ENCODE results near the gene CLIC4. TPM values are rescaled to one million over a fixed set of nuclear protein-coding genes. Genes with fewer than 3 reads are reported as not detected.
"Not testable (repeated sequence)": the region's sequence is repeated elsewhere in the genome, so short reads cannot be mapped to it uniquely, and the experiment has no call there.

Gene CLIC4
- total RNA-seq, 2 donors from 2014 or later = 16.2 to 30.0 TPM

DNA sequence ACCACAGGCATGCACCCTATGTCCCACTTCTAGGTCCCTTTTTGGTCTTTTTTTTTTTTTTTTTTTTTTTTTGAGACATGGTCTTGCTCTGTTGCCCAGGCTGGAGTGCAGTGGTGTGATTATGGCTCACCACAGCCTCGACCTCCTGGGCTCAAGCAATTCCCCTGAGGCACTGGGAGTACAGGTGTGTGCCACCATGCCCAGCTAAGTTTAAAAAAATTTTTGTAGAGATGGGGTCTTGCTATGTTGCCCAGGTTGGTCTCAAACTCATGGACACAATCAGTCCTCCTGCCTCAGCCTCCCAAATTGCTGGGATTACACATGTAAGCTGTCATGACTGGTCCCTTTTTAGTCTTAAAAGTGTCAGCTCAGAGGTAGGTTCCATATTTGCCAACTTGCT is 75.0 kb downstream of the CLIC4 start:
- not testable (repeated sequence) for H3K27ac Mint-ChIP-seq; H3K9me3 Mint-ChIP-seq; DNase-seq (ENCODE audit: low spot score in 2 of 2); H3K36me3 Mint-ChIP-seq; ATAC-seq

DNA sequence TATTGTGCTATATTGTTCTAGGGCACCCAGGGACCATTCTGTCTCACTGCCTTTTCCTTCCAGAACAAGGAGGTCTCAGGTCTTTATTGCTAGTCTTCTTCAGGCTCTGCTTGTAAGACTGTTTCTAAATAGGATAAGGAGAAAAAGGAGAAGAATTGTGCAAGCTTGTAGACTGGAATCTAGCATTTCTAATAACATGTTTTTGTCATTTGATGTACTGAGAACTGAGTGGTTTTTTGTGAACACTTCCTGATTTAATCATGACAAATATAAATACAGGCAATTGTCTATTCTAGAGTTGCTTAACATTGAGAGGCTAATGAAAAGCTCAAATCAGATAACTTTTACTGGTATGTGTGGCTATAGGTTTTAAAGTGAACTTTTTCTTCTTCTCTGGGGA is 77.6 kb downstream of the CLIC4 start:
- no peak overlapping the region for H3K27ac Mint-ChIP-seq
- H3K9me3 Mint-ChIP-seq = no peaks in the 10 kb centered on the region
- H3K36me3 Mint-ChIP-seq = no peaks in the 10 kb centered on the region
- DNase-seq (ENCODE audit: low spot score in 2 of 2) (no peak), ATAC-seq (no peak)

DNA sequence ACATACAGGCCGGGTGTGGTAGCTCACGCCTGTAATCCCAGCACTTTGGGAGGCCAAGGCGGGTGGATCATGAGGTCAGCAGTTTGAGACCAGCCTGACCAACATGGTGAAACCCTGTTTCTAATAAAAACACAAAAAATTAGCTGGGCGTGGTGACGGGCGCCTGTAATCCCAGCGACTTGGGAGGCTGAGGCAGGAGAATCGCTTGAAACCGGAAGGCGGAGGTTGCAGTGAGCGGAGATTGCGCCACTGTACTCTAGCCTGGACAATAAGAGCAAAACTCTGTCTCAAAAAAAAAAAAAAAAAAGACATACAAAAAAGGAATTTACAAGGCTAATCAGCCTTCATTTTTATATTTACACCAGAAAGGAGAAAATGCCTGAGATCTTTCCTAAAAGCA is 78.2 kb downstream of the CLIC4 start:
- DNase-seq (ENCODE audit: low spot score in 2 of 2); ATAC-seq: not testable (repeated sequence)

DNA sequence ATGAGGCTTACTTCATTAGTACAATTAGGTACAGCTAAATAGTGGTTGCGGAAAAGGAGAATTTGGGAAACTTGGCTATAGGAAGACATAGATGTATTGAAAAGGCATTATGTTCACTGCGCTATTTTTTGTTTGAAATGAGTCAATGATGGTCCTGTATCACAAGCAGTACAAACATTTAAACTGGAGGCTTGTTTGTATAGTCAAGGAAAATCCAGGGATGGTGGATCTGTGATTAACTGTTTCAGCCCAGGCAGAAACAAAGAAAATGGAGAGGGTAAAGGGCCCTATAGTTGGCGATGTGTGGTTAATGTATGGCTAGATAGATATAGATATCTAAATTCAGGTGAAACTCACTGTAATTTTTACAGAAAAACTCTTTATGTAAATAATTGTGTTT is 79.9 kb downstream of the CLIC4 start:
- Mint-ChIP-seq H3K36me3 (no peaks in the 10 kb centered on the region), H3K9me3 (no peaks in the 10 kb centered on the region), H3K27ac (no peak overlapping the region)
- no peak for DNase-seq (ENCODE audit: low spot score in 2 of 2)
- no peak for ATAC-seq

More for the DNA sequence above, 78.2 kb downstream of the CLIC4 start:
- H3K36me3 Mint-ChIP-seq, H3K27ac Mint-ChIP-seq, H3K9me3 Mint-ChIP-seq: not testable (repeated sequence)

DNA sequence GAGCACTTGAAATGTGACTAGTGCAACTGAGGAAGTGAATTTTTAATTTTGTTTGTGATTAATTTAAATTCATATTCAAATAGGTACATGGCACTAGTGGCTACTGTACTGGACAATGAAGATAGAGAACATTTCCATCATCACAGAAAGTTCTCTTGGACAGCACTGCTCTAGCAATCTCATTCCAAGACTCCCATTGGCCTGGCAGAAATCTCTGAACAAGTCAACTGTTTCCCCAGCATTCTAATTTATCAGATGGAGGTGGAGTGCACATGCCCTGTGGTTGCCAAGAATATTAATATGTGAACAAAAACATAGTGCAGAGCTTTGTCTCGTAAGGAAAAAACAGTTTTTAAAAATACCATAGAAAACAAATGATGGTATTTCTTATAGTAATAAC is 81.3 kb downstream of the CLIC4 start:
- H3K27ac Mint-ChIP-seq = no peak overlapping the region
- DNase-seq (ENCODE audit: low spot score in 2 of 2) (no peak), ATAC-seq (no peak)
- no peaks in the 10 kb centered on the region for H3K9me3 Mint-ChIP-seq
- H3K36me3 Mint-ChIP-seq = no peaks in the 10 kb centered on the region

DNA sequence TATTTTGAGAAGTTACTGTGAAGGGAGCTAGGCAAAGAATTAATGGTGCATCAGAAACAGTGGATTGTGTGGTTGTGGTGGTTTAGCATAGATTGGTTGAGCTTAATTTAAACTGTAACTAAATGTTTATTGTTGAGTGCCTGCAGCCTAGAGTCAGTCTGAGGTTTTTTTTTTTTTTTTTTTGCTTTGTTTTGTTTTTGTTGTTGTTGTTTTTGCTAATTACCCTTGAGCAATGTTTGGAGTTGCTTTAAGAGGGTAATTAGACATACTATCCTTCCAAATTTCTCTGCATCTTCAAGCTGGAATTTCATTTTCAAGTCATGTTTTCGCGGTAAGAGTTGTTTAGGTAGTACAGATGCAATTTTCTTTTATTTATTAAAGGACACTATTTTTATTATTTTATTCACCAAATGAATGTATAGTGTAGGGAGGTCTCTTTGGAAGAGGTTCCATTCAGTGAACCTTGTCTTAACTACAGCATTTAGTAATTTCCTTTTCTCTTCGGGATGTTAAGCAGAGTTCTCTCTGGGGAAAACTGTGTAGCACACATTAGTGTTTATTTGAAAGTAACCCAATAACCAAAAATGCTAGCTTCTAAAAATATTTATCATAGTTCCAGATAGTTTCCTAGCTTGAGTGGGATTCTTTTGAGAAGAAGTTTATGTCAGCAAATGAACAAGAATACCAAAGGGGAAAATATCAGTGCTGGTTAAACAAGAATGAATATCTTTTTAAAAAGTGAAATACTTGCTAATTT is 82.3 kb downstream of the CLIC4 start:
- Mint-ChIP-seq H3K27ac (no peak overlapping the region), H3K36me3 (no peaks in the 10 kb centered on the region), H3K9me3 (no peaks in the 10 kb centered on the region)
- no peak for ATAC-seq
- no peak for DNase-seq (ENCODE audit: low spot score in 2 of 2)

DNA sequence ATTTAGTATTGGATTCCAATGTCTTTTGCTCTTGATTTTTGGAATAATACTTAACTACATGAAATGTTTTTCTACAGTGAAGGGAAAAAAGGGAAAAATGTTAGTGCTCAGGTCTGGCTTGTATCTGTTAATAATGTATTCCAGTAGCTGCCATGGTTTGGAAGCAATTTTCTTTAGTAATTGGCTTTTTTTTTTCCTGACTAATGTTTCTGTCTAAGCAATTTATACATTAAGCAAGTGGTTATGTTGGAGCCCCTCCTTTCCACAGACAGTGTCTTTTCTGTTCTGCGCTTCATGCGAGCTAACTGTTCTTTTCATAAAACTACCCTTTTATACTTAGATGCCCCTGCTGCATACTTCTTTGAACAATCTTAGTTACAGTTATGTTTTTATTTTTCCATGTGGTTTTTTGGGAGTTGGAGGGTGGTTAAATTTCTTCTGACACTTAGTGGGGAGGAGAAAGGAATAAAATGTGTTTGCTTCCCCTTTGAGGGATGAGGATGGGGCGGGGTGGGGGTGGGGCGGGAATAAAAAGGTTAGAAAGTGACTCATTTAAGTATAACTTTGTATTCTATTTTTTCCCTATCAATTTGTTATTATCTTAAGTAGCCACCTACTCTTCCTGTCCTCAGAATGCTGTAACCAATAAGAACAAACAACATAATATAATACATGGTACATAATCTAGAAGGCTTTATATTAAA is 83.1 kb downstream of the CLIC4 start:
- no peaks in the 10 kb centered on the region for H3K36me3 Mint-ChIP-seq
- no peaks in the 10 kb centered on the region for H3K9me3 Mint-ChIP-seq
- ATAC-seq (no peak), DNase-seq (ENCODE audit: low spot score in 2 of 2) (no peak)
- no peak overlapping the region for H3K27ac Mint-ChIP-seq

DNA sequence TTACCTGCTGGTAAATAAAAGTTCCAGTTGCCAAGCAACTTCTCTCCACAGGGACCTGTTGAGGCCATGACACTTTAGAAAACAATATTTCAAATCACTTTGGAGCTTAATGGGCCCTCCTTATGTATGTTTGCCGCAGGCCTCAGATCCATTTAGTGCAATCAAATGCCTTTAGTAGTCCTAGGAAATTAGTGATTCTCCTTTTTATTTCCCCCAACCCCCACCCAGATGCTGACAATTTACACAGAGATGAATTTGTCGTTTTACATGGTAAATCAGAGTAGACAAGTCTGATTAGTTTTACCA is 83.6 kb downstream of the CLIC4 start:
- DNase-seq (ENCODE audit: low spot score in 2 of 2) = no peak
- no peak overlapping the region for H3K27ac Mint-ChIP-seq
- H3K36me3 Mint-ChIP-seq = no peaks in the 10 kb centered on the region
- ATAC-seq = no peak
- H3K9me3 Mint-ChIP-seq = no peaks in the 10 kb centered on the region

DNA sequence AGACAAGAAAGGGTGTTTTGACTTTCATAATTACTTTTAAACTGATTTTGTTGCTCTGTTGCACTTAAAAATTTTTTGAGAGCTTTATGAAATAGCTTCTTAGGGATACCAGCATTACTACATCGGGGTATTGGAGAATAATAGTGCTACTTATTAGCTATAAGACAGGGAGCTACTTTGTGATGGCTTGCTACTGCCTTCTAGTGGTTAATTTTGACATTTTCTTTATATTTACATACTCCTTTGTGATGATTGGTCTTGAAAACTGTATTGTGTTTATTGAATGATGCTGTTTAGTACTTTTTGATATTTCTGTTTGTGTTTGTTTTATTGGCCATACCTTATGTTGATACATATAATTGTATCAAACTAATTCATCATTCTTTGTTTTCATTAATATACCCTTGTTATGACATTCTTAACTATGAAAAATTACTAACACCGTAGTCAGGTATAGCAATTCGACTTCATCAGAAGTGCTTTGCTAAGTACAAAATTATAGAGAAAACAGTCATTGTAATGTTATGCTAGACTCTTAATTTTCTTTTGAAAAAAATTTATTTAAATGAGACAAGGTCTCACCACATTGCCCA is 85.5 kb downstream of the CLIC4 start:
- no peak for DNase-seq (ENCODE audit: low spot score in 2 of 2)
- H3K36me3 Mint-ChIP-seq = no peaks in the 10 kb centered on the region
- ATAC-seq = peak in 1 of 2 donors; percentile 28

DNA sequence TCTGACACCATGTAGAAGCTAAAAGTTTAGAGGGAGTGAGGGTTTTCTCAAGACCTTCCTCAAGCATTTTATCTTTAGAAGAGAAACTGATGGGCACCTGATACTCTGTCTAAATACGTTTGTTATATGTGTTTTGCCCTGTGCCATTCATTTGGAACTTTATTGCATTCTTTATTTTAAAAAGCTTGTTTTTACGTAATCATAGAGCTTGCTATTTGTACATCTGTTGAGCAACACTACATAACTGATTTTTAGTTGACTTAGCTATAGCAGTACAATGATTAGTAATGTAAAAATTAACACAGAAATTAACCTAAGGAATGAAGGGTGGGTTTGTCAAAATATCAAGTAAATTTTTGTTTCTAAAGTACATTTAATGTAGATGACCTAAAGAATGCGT is 96.3 kb downstream of the CLIC4 start:
- ATAC-seq (no peak), DNase-seq (ENCODE audit: low spot score in 2 of 2) (no peak)
- Mint-ChIP-seq H3K36me3 (no peaks in the 10 kb centered on the region), H3K9me3 (no peaks in the 10 kb centered on the region), H3K27ac (no peak overlapping the region)

More for the DNA sequence above, 85.5 kb downstream of the CLIC4 start:
- Mint-ChIP-seq H3K27ac (no peak overlapping the region), H3K9me3 (no peaks in the 10 kb centered on the region)

DNA sequence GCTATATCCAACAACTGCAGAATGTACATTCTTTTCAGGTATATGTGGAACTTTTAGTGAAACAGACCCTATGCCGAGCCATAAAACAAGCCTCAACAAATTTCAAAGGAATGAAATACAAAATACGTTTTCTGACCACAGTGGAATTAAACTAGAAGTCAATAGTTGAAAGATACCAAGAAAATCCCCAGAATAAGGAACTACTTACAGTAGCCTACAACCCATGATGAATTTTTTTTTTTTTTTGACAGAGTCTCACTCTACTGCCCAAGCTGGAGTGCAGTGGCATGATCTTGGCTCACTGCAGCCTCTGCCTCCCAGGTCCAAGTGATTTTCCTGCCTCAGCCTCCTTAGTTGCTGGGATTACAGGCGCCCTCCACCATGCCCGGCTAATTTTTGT is 101.4 kb downstream of the CLIC4 start:
- no peak for DNase-seq (ENCODE audit: low spot score in 2 of 2)
- ATAC-seq = no peak
- Mint-ChIP-seq H3K27ac (no peak overlapping the region), H3K36me3 (no peaks in the 10 kb centered on the region), H3K9me3 (no peaks in the 10 kb centered on the region)

DNA sequence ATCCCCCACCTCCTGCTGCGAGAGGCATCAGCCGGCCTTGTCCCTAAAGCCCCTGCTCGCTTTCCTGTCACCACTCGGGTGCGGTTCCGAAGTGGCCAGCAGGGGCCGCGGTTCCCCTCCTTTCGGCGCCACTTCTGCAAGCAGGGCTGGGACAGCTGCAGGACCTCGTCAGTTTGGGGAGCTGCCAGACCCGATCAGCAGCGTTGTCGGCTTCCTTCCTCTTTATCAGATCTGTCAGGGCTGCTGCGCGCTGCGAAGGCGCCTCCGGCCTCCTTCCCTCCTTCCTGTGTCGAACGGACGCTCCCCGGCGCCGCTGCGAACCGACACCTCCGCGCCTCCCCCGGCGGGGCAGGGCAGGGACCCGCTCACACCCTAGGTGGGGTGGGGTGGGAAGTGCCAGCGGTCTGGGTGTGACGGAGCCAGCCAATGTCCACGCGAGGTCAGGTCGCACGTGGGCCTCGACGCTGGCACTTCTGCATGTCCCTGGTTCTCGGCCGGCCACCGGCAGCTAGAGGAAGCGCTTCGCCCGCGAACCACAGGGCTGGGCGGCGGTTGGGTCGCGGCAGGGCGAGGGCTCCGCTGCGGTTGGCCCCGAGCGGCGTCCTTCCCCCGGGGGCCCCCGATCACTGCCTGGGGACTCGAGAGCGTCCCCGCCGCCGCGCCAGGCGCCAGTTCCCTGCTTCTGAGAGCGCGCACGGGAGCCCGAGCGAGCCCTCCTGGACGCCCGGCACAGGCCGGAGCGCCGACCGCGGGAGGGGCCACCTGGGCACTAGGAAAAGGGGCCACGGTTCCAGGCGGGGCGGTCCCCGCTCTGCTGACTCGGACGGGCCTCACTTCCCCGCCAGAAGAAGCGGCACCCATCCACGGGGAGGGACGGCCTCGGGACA is 103.0 kb downstream of the CLIC4 start:
- H3K36me3 Mint-ChIP-seq = no peaks in the 10 kb centered on the region
- peak; percentile 93 to 97 for ATAC-seq
- H3K27ac Mint-ChIP-seq = no peak overlapping the region
- H3K9me3 Mint-ChIP-seq = no peaks in the 10 kb centered on the region
- peak; percentile 89 to 93 for DNase-seq (ENCODE audit: low spot score in 2 of 2)

DNA sequence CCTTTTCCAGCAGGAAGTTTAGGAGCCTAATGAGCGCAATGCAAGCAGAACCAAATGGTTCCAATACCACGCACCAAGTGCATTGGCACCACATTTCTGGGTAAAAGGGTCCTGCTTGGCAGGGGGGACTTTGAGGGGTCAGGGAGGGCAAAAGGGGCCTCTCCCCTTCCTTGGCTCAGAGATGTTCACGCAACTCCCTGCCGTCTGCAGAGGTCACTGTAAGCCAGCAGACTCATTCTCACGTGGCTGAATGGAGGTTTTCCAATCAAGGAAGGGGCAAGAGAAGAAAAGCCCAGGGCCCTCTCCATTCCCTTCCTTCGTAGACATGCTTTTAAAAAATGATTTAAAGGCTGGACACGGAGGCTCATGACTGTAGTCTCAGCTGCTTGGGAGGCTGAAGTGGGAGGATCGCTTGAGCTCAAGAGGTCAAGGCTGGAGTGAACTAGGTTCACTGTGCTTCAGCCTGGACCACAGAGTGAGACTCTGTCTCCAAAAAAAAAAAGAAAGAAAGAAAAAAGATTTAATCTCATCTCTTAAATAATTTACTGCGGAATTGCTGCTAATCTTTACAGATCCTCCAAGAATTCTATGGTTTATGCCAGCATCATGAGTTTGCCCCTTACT is 104.5 kb downstream of the CLIC4 start:
- DNase-seq (ENCODE audit: low spot score in 2 of 2) (no peak), ATAC-seq (no peak)
- Mint-ChIP-seq H3K27ac (no peak overlapping the region), H3K9me3 (no peaks in the 10 kb centered on the region), H3K36me3 (no peaks in the 10 kb centered on the region)

DNA sequence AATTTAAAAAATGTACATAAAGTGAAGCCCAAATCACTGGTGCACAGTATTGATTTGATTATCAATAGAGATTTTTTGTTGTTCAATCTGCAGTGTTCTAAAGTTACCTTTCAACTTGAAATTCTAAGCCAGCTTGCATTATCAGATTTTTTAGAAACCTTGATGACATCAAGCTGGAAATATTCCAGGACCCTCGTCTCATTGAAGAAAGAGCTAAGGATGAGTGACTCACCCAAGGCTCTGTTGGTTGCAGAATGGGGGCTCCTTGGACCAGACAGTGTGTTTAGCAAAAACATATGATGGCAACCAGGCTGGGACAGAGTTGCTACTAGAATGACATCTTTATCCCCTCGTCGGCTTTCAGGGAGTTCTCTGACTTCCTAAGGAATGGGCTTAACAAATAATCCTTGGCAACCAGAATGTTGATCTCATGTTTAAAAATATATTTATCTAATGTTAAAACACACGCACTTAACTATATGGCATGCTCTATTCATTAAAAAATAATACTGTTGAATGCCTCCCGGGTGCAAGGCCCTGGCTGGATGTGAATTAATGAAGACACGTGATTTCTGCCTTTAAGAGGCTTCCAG is 105.2 kb downstream of the CLIC4 start:
- ATAC-seq = no peak
- no peaks in the 10 kb centered on the region for H3K9me3 Mint-ChIP-seq
- DNase-seq (ENCODE audit: low spot score in 2 of 2) = no peak
- no peaks in the 10 kb centered on the region for H3K36me3 Mint-ChIP-seq
- H3K27ac Mint-ChIP-seq = no peak overlapping the region

DNA sequence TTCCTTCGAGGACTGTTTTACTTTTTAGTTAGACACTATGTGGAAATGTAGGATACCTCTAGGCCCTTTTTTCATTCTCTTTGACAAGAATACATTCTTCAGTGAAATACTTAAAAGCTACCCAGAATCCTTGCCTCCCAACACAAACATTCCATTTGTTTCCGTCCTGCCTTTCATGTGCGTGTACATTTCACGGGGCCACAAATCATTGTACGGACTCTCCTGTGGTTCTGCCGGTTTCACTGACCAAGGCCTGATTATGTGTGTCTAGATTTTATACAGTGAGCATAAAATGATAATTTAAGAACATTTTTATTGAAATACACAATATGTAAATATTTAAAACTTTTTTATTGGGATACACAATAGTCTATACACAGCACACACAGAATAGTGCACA is 108.4 kb downstream of the CLIC4 start:
- Mint-ChIP-seq H3K27ac (no peak overlapping the region), H3K36me3 (no peaks in the 10 kb centered on the region), H3K9me3 (no peaks in the 10 kb centered on the region)
- DNase-seq (ENCODE audit: low spot score in 2 of 2) (no peak), ATAC-seq (no peak)

DNA sequence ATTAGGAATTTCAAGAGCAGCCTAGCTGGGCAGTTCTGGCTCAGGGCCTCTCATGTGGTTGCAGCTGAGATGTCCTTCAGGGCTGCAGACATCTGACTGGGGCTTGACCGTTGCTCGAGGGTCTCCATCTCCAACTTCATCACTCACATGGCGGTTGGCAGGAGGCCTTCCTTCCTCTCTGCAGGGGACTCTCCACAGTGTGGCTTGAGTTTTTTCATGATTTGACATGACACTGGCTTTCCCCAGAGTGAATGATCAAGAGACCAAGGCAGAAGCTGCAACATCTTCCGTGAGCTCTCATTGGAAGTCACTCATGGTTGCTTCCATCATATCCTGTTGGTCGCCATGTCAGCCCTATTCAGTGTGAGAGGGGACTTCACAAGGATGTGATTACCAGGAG is 110.2 kb downstream of the CLIC4 start:
- no peaks in the 10 kb centered on the region for H3K36me3 Mint-ChIP-seq
- H3K27ac Mint-ChIP-seq = no peak overlapping the region
- no peak for ATAC-seq
- no peak for DNase-seq (ENCODE audit: low spot score in 2 of 2)
- no peaks in the 10 kb centered on the region for H3K9me3 Mint-ChIP-seq

Data from activated naive CD4-positive, alpha-beta T cell treated with anti-CD3 and anti-CD28 coated beads, Interleukin-2, amount 50 U/mL, for 72 hours (primary cell).